ENCODE measurements around the gene SLC18A3.

Gene SLC18A3

DNA sequence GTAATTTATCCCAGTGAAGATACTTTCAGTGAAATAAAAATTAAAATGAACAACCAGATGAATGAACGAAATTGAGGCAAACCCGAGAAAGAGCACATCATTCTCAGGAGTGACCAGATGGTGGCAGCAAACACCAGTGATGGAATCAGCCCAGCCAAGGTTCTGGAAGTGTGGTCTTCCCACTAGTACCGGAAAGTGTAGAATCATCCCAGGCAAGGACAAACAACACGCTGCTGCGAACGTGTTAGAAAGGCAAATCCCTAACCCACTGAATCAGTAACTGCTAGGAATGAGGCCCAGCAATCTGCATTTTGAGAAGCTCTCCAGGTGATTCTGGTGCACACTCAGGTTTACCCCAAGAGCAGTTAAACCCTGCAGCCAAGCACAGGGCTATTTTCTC lies 15.5 kb upstream of the SLC18A3 start:
- no peaks in the 10 kb centered on the region for H3K9me3 ChIP-seq (ENCODE audit: control insufficient read depth, insufficient read depth, low read length)

DNA sequence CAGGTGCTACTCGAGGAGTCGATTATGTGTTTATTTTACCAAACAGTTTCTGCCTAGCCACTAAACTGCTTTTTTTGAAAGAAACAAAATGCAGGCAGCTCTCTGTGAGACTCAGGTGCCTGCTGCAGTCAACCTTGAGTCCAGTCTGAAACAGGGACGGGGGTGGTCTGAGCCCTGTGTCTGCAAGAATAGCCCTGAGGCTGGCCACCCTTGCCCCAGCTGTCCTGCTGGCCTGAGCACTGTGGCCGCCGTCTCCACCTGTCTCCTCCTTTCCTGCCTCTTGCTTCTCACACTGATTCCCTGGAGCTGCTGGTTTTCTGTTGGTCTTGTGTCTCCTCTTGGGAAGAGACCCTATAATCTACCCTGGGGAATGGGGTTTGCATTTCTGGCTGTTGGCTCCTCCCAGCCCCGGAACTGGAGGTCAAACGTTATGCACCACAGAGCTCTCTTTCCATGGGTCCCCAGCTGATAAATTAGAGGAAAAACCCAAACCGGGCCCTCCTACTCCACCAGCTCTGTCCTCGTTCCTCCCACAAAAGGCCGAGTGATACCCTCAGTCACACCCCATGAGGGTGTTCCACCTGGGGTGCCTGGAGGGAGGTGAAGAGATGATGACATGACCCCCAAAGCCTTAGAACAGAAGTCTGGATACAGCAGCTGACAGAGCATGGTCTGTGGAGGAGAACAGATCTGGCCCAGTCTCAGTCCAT lies 15.0 kb upstream of the SLC18A3 start:
- no peak for TF ChIP-seq EZH2phosphoT487 (IDR thresholded peaks at IDR 0.05; ENCODE audit: borderline replicate concordance, low read length)
- TF ChIP-seq, protein P1, sequence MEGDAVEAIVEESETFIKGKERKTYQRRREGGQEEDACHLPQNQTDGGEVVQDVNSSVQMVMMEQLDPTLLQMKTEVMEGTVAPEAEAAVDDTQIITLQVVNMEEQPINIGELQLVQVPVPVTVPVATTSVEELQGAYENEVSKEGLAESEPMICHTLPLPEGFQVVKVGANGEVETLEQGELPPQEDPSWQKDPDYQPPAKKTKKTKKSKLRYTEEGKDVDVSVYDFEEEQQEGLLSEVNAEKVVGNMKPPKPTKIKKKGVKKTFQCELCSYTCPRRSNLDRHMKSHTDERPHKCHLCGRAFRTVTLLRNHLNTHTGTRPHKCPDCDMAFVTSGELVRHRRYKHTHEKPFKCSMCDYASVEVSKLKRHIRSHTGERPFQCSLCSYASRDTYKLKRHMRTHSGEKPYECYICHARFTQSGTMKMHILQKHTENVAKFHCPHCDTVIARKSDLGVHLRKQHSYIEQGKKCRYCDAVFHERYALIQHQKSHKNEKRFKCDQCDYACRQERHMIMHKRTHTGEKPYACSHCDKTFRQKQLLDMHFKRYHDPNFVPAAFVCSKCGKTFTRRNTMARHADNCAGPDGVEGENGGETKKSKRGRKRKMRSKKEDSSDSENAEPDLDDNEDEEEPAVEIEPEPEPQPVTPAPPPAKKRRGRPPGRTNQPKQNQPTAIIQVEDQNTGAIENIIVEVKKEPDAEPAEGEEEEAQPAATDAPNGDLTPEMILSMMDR (IDR thresholded peaks at IDR 0.05; ENCODE audit: low read depth, low read length, poor library complexity, severe bottlenecking): no peak
- Histone ChIP-seq H3K4me3 (ENCODE audit: low read length) (no peak overlapping the region), H4K20me1 (ENCODE audit: control insufficient read depth, insufficient read depth, low read depth, low read length) (no peaks in the 10 kb centered on the region), H3F3A (ENCODE audit: control insufficient read depth, insufficient read depth) (no peaks in the 10 kb centered on the region), H3K27ac (ENCODE audit: low read depth, low read length) (no peak overlapping the region), H3K4me1 (ENCODE audit: control insufficient read depth, low read length) (no peaks in the 10 kb centered on the region), H3K79me2 (ENCODE audit: control insufficient read depth, low read length) (no peaks in the 10 kb centered on the region), H3K4me2 (ENCODE audit: low read length) (no peak overlapping the region), H3K27me3 (ENCODE audit: control insufficient read depth, low read length) (no peaks in the 10 kb centered on the region), H3K9me2 (replicated peaks; ENCODE audit: control insufficient read depth, low read length) (no peaks in the 10 kb centered on the region), H3K36me3 (ENCODE audit: control insufficient read depth, low read length) (no peaks in the 10 kb centered on the region), H3K9me3 (ENCODE audit: control insufficient read depth, insufficient read depth, low read length) (no peaks in the 10 kb centered on the region)

More for the DNA sequence above, 15.5 kb upstream of the SLC18A3 start:
- no peaks in the 10 kb centered on the region for H3K9me2 ChIP-seq (replicated peaks; ENCODE audit: control insufficient read depth, low read length)
- TF ChIP-seq, protein P1 (IDR thresholded peaks at IDR 0.05; ENCODE audit: low read depth, low read length, poor library complexity, severe bottlenecking): peak; percentile 78
- TF ChIP-seq EZH2phosphoT487 (IDR thresholded peaks at IDR 0.05; ENCODE audit: borderline replicate concordance, low read length): no peak
- H3K4me2 ChIP-seq (ENCODE audit: low read length): no peak overlapping the region
- no peaks in the 10 kb centered on the region for H3F3A ChIP-seq (ENCODE audit: control insufficient read depth, insufficient read depth)
- no peaks in the 10 kb centered on the region for H3K27me3 ChIP-seq (ENCODE audit: control insufficient read depth, low read length)
- H3K27ac ChIP-seq (ENCODE audit: low read depth, low read length): no peak overlapping the region
- no peak overlapping the region for H3K4me3 ChIP-seq (ENCODE audit: low read length)
- H3K36me3 ChIP-seq (ENCODE audit: control insufficient read depth, low read length): no peaks in the 10 kb centered on the region
- no peaks in the 10 kb centered on the region for H3K4me1 ChIP-seq (ENCODE audit: control insufficient read depth, low read length)
- H4K20me1 ChIP-seq (ENCODE audit: control insufficient read depth, insufficient read depth, low read depth, low read length): no peaks in the 10 kb centered on the region
- H3K79me2 ChIP-seq (ENCODE audit: control insufficient read depth, low read length): no peaks in the 10 kb centered on the region

DNA sequence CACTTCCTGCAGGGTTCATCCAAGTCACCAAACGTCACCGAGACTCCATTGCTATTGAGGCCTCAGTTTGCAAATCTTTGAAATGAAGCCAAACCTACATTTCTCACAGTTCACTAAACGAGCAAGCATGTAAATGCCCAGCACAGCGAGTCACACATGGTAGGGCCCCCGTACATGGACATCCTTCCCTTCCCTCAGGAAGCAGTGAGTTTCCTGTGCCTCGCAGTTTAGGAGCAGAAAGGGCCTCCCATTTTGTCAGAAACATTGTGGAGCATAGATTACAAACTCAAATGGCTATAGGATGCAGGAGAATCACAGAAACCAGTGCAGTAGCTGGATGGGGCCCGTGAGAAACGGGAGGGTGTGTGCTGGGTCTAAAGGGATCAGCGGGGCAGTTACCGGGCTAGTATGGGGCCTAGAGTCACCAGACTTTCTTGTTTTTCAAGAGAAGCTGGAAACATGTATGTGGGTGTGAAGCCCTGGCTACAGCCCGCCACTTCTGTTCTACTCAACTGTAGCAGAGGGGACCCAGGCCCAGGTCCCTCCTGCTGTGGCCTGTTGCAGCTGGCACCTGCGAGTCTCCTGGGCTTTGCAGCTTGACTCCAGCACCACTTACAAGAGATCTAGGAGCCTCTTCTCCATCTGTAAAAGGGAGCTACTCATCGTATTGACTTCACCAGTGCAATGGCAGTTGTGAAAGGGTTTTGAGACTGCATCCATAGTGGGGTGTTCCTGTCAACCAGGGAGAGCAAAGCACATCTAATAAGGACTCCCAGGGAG lies 14.2 kb upstream of the SLC18A3 start:
- Histone ChIP-seq H3K9me2 (replicated peaks; ENCODE audit: control insufficient read depth, low read length) (no peaks in the 10 kb centered on the region), H3K27me3 (ENCODE audit: control insufficient read depth, low read length) (no peaks in the 10 kb centered on the region), H3K27ac (ENCODE audit: low read depth, low read length) (no peak overlapping the region), H3F3A (ENCODE audit: control insufficient read depth, insufficient read depth) (no peaks in the 10 kb centered on the region), H3K9me3 (ENCODE audit: control insufficient read depth, insufficient read depth, low read length) (no peaks in the 10 kb centered on the region), H3K4me1 (ENCODE audit: control insufficient read depth, low read length) (no peaks in the 10 kb centered on the region), H3K4me3 (ENCODE audit: low read length) (no peak overlapping the region), H4K20me1 (ENCODE audit: control insufficient read depth, insufficient read depth, low read depth, low read length) (no peaks in the 10 kb centered on the region), H3K36me3 (ENCODE audit: control insufficient read depth, low read length) (no peaks in the 10 kb centered on the region), H3K79me2 (ENCODE audit: control insufficient read depth, low read length) (no peaks in the 10 kb centered on the region), H3K4me2 (ENCODE audit: low read length) (no peak overlapping the region)
- no peak for TF ChIP-seq EZH2phosphoT487 (IDR thresholded peaks at IDR 0.05; ENCODE audit: borderline replicate concordance, low read length)
- TF ChIP-seq, protein P1 (IDR thresholded peaks at IDR 0.05; ENCODE audit: low read depth, low read length, poor library complexity, severe bottlenecking): no peak

All from DOHH2 (cell line).